Gastrocnemius medialis (tissue), 4 donors: ENCODE data around the gene ERFL.

ENCODE experiments used
- POLR2A ChIP-seq, 2 donors: fragments of 450-650 bp; IDR thresholded peaks; one replicate each; pipeline ENCODE4 v1.6.1; 2017; ENCODE audit warnings: antibody characterized with exemption in 2 of 2, mild to moderate bottlenecking in 2 of 2, moderate library complexity in 2 of 2
- TF ChIP-seq, protein P1 (sequence below), 5 experiments: fragments of 450-650 bp in 3 of 5; fragments of 200-600 bp in 2 of 5; sonication (generic) in 2 of 5; IDR thresholded peaks in 4 of 5; conservative IDR thresholded peaks in 1 of 5; 1 replicate in 4 of 5; 2 replicates in 1 of 5; pipeline ENCODE4 v1.5.1; 2016 to 2019; ENCODE audit warnings: antibody characterized with exemption in 5 of 5, mild to moderate bottlenecking in 3 of 5, moderate library complexity in 3 of 5

DNA sequence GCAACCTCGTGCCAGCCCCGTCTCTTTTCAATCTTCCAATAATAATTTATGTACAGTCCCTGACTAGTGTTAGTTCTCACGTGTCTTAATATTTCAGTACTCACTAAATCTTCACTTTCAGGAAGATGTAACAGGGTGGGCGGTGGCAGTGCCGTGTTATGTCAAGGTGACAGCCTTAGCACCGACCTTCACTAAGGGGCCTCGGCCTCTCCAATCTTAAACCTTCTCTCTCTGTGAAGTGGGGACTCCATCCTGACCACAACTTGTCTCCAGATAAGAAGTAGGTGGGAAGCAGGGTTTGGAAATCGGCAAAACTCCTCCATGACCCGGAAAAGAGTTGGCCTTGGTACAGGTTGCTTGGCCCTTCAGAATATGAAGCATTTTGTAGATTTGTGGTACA is 66.4 kb downstream of the ERFL start:
- TF ChIP-seq, protein P1, sequence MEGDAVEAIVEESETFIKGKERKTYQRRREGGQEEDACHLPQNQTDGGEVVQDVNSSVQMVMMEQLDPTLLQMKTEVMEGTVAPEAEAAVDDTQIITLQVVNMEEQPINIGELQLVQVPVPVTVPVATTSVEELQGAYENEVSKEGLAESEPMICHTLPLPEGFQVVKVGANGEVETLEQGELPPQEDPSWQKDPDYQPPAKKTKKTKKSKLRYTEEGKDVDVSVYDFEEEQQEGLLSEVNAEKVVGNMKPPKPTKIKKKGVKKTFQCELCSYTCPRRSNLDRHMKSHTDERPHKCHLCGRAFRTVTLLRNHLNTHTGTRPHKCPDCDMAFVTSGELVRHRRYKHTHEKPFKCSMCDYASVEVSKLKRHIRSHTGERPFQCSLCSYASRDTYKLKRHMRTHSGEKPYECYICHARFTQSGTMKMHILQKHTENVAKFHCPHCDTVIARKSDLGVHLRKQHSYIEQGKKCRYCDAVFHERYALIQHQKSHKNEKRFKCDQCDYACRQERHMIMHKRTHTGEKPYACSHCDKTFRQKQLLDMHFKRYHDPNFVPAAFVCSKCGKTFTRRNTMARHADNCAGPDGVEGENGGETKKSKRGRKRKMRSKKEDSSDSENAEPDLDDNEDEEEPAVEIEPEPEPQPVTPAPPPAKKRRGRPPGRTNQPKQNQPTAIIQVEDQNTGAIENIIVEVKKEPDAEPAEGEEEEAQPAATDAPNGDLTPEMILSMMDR (IDR thresholded peaks at IDR 0.05 in 4 of 5, conservative IDR thresholded peaks at IDR 0.05 in 1 of 5), result no peak
- TF ChIP-seq POLR2A (IDR thresholded peaks at IDR 0.05), result no peak
